ENCODE measurements around the gene UGT2A2. TPM values are rescaled to one million over a fixed set of nuclear protein-coding genes. Genes with fewer than 3 reads are reported as not detected.

Gene UGT2A2
- total RNA-seq, 1 donor: not detected

GRCh38 chr4:69563424-69563823 lies 76.0 kb downstream of the UGT2A2 start:
- H2AFZ ChIP-seq (ENCODE audit: low read length): no peak overlapping the region
- H3K36me3 ChIP-seq (ENCODE audit: insufficient read depth, low read length): no peaks in the 10 kb centered on the region
- no peaks in the 10 kb centered on the region for H4K20me1 ChIP-seq (ENCODE audit: insufficient read depth, low read length)
- no peak for TF ChIP-seq CTCF (IDR thresholded peaks at IDR 0.05; ENCODE audit: extremely low read depth, low read depth, low read length)
- H3K9me3 ChIP-seq (ENCODE audit: low read depth, low read length): no peaks in the 10 kb centered on the region
- no peaks in the 10 kb centered on the region for H3K79me2 ChIP-seq (ENCODE audit: insufficient read depth, low read length)
- no peak overlapping the region for H3K4me2 ChIP-seq (ENCODE audit: insufficient read depth, low read length)
- no peak overlapping the region for H3K4me3 ChIP-seq (ENCODE audit: insufficient read depth, low read length)
- H3K27me3 ChIP-seq (ENCODE audit: insufficient read depth, low read length): no peaks in the 10 kb centered on the region
- H3K4me1 ChIP-seq (ENCODE audit: insufficient read depth, low read length): no peaks in the 10 kb centered on the region
- H3K27ac ChIP-seq (ENCODE audit: low read depth, low read length): no peak overlapping the region
- no peak for DNase-seq (ENCODE audit: insufficient read length, low spot score, missing footprints)

GRCh38 chr4:69549651-69550050 lies 89.8 kb downstream of the UGT2A2 start:
- Histone ChIP-seq H3K79me2 (ENCODE audit: insufficient read depth, low read length) (no peaks in the 10 kb centered on the region), H3K4me2 (ENCODE audit: insufficient read depth, low read length) (no peak overlapping the region), H4K20me1 (ENCODE audit: insufficient read depth, low read length) (no peaks in the 10 kb centered on the region), H3K36me3 (ENCODE audit: insufficient read depth, low read length) (no peaks in the 10 kb centered on the region), H3K9me3 (ENCODE audit: low read depth, low read length) (no peaks in the 10 kb centered on the region), H3K4me1 (ENCODE audit: insufficient read depth, low read length) (no peaks in the 10 kb centered on the region), H3K27ac (ENCODE audit: low read depth, low read length) (no peak overlapping the region), H3K4me3 (ENCODE audit: insufficient read depth, low read length) (no peak overlapping the region), H2AFZ (ENCODE audit: low read length) (no peak overlapping the region), H3K27me3 (ENCODE audit: insufficient read depth, low read length) (no peaks in the 10 kb centered on the region)
- no peak for TF ChIP-seq CTCF (IDR thresholded peaks at IDR 0.05; ENCODE audit: extremely low read depth, low read depth, low read length)
- DNase-seq (ENCODE audit: insufficient read length, low spot score, missing footprints): no peak

- no peaks in the 10 kb centered on the region for H4K20me1 ChIP-seq (ENCODE audit: insufficient read depth, low read length)
- H3K27me3 ChIP-seq (ENCODE audit: insufficient read depth, low read length): no peaks in the 10 kb centered on the region
- no peak overlapping the region for H3K4me3 ChIP-seq (ENCODE audit: insufficient read depth, low read length)
- H2AFZ ChIP-seq (ENCODE audit: low read length): no peak overlapping the region
- no peak for TF ChIP-seq CTCF (IDR thresholded peaks at IDR 0.05; ENCODE audit: extremely low read depth, low read depth, low read length)
- H3K27ac ChIP-seq (ENCODE audit: low read depth, low read length): no peak overlapping the region
- no peaks in the 10 kb centered on the region for H3K9me3 ChIP-seq (ENCODE audit: low read depth, low read length)
- no peaks in the 10 kb centered on the region for H3K4me1 ChIP-seq (ENCODE audit: insufficient read depth, low read length)
- no peaks in the 10 kb centered on the region for H3K36me3 ChIP-seq (ENCODE audit: insufficient read depth, low read length)
- H3K4me2 ChIP-seq (ENCODE audit: insufficient read depth, low read length): no peak overlapping the region
- DNase-seq (ENCODE audit: insufficient read length, low spot score, missing footprints): no peak
- H3K79me2 ChIP-seq (ENCODE audit: insufficient read depth, low read length): no peaks in the 10 kb centered on the region
Measured at GRCh38 chr4:69546134-69546765, 93.2 kb downstream of the UGT2A2 start.

Small RNA genes within 50 kb of the gene (small RNA-seq; reads per million reads assigned to genes)
- gene UGT2A2: not detected

Other genes starting within 250 kb of the UGT2A2 start
- gene UGT2B4, start 143.7 kb downstream of the UGT2A2 start, total RNA-seq: not detected in 2 replicates
- gene UGT2A1, start 13.6 kb upstream of the UGT2A2 start, total RNA-seq: not detected in 2 replicates
- gene SULT1B1, start 121.0 kb upstream of the UGT2A2 start, total RNA-seq: not detected in 2 replicates
- not detected in 2 replicates for gene SULT1E1, start 220.5 kb upstream of the UGT2A2 start, total RNA-seq

Data from osteoblast (primary cell).